IMR-90 (cell line): ENCODE measurements around the gene CHST8.

Source experiments
- BHLHE40 ChIP-seq: fragments of 150-350 bp; IDR thresholded peaks from 2 replicates; pipeline ENCODE4 v1.6.1; 2016; ENCODE audit warnings: mild to moderate bottlenecking, low read depth, low read length
- CEBPB ChIP-seq: IDR thresholded peaks from 2 replicates; pipeline ENCODE4 v1.6.1; 2012; ENCODE audit warnings: low read depth, low read length, improper control_type of control experiment
- CHD1 ChIP-seq: IDR thresholded peaks from 2 replicates; pipeline ENCODE4 v1.6.1; 2012; ENCODE audit warnings: low read depth, low read length, improper control_type of control experiment
- CTCF ChIP-seq: conservative IDR thresholded peaks from 2 replicates; pipeline ENCODE4 v1.5.1; 2012; ENCODE audit warnings: mild to moderate bottlenecking, low read depth, low read length, improper control_type of control experiment
- FOS ChIP-seq: fragments of 150-350 bp; IDR thresholded peaks from 2 replicates; pipeline ENCODE4 v1.6.1; 2016; ENCODE audit warnings: low read depth, low read length
- POLR2A ChIP-seq: IDR thresholded peaks from 2 replicates; pipeline ENCODE4 v1.6.1; 2012; ENCODE audit warnings: mild to moderate bottlenecking, low read depth, low read length
- RAD21 ChIP-seq: IDR thresholded peaks from 2 replicates; pipeline ENCODE4 v1.6.1; 2012; ENCODE audit warnings: low read length, improper control_type of control experiment
- RCOR1 ChIP-seq: IDR thresholded peaks from 2 replicates; pipeline ENCODE4 v1.6.1; 2012; ENCODE audit warnings: mild to moderate bottlenecking, low read length, improper control_type of control experiment; ENCODE audit not compliant: insufficient replicate concordance
- RFX5 ChIP-seq: IDR thresholded peaks from 2 replicates; pipeline ENCODE4 v1.8.0; 2012; ENCODE audit warnings: low read depth, mild to moderate bottlenecking, low read length, moderate library complexity
- TF ChIP-seq, protein P1 (sequence below): fragments of 150-350 bp; IDR thresholded peaks from 2 replicates; pipeline ENCODE4 v1.6.1; 2016; ENCODE audit warnings: low read depth, mild to moderate bottlenecking, low read length, moderate library complexity, borderline replicate concordance

DNA sequence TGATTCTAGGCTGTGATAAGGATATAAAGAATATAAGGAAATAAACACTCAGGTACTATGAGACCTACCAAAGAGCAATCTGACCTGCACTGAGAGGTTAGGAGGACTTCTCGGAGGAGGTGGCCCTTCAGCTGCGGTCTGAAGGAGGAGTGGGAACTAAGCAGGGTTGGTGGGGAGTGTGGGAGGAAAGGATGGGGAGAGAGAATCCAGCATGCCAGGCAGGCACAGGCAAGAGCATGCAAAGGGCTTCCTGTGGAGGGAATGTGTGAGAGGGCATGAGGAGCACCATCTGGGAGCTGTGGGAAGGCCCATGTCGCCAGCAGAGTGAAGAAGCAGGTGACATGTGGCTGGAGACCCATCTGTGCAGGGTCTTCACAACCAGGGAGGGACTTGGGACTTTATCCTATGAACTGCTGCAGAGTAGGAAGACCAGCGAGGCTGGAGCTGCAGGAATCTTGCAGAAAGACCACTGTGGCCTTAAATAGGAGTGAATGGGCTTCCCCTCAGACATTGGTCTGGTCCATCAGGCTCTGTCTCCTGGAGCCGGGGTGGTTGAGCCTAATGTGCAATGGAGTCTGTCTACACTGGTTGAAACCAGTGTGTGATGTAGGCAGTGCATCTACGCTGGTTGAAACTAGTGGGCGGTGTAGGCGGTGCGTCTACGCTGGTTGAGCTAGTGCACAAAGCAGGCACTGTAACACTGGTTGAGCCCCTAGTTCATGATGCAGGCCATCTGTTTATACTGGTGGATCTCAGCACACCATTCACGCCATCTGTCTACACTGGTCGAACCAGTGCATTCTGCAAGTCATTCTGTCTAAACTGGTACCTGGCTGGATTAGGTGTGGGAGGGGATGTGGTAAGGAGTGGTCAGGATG is 6.4 kb downstream of the CHST8 start:
- TF ChIP-seq FOS: no peak
- TF ChIP-seq BHLHE40: no peak
- TF ChIP-seq CTCF: no peak
- no peak for TF ChIP-seq RAD21
- no peak for TF ChIP-seq CHD1
- TF ChIP-seq, protein P1, sequence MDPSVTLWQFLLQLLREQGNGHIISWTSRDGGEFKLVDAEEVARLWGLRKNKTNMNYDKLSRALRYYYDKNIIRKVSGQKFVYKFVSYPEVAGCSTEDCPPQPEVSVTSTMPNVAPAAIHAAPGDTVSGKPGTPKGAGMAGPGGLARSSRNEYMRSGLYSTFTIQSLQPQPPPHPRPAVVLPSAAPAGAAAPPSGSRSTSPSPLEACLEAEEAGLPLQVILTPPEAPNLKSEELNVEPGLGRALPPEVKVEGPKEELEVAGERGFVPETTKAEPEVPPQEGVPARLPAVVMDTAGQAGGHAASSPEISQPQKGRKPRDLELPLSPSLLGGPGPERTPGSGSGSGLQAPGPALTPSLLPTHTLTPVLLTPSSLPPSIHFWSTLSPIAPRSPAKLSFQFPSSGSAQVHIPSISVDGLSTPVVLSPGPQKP: no peak
- TF ChIP-seq POLR2A: no peak
- no peak for TF ChIP-seq RFX5
- no peak for TF ChIP-seq RCOR1
- TF ChIP-seq CEBPB: no peak
